SK-N-SH (cell line): ENCODE measurements around the gene TMEM50A. TPM values are rescaled to one million over a fixed set of nuclear protein-coding genes. Genes with fewer than 3 reads are reported as not detected.

Experiments
- CTCF ChIA-PET: fragments of 300-600, 350-600 bp; formaldehyde crosslinking; extraction: SDS; loops from one replicate; lab custom pipeline; 2021; lab: Yijun Ruan, JAX
- POLR2A ChIA-PET: fragments of 350-600 bp; sonication (Branson Sonifier 250); formaldehyde crosslinking; extraction: SDS; loops from one replicate; lab custom pipeline; 2020; ENCODE audit warnings: antibody characterized with exemption, inconsistent platforms; lab: Yijun Ruan, JAX
- DNase-seq: peaks from one replicate; pipeline ENCODE4 v3.0.0; 2012
- H2AFZ ChIP-seq: fragments of 200-600 bp; sonication (generic); 2 replicates; pipeline ENCODE4 v1.8.1; 2016; ENCODE audit warnings: antibody characterized with exemption, mild to moderate bottlenecking, low read depth
- H3F3A ChIP-seq: fragments of 200-600 bp; sonication (generic); replicated peaks from 2 replicates; pipeline ENCODE3; 2016; ENCODE audit warnings: antibody characterized with exemption, mild to moderate bottlenecking; ENCODE audit not compliant: insufficient read depth
- H3K27ac ChIP-seq, 2 experiments: fragments of 200-500 bp in 1 of 2; fragments of 200-600 bp in 1 of 2; sonication (Bioruptor generic) in 1 of 2; sonication (generic), shearing (Covaris generic) in 1 of 2; 2 replicates each; pipeline versions ENCODE4 v1.5.1 to v1.6.1; 2014 to 2016; ENCODE audit warnings: low read depth in 2 of 2, inconsistent platforms in 1 of 2, low read length in 1 of 2, mild to moderate bottlenecking in 1 of 2, mixed read lengths in 1 of 2
- H3K27me3 ChIP-seq: fragments of 200-600 bp; sonication (generic), shearing (Covaris generic); 2 replicates; pipeline ENCODE4 v1.6.1; 2016; ENCODE audit warnings: mixed run types; ENCODE audit not compliant: insufficient read depth
- H3K36me3 ChIP-seq, 2 experiments: fragments of 200-500 bp in 1 of 2; fragments of 200-600 bp in 1 of 2; sonication (Bioruptor generic) in 1 of 2; sonication (generic) in 1 of 2; replicated peaks in 1 of 2; 2 replicates each; pipeline versions ENCODE3 to v1.5.1; 2014 to 2016; ENCODE audit warnings: low read length in 1 of 2, mild to moderate bottlenecking in 1 of 2; ENCODE audit not compliant: insufficient read depth in 2 of 2, control insufficient read depth in 1 of 2
- H3K4me1 ChIP-seq, 2 experiments: fragments of 200-500 bp in 1 of 2; fragments of 200-600 bp in 1 of 2; sonication (Bioruptor generic) in 1 of 2; sonication (generic), shearing (Covaris generic) in 1 of 2; 2 replicates each; pipeline versions ENCODE4 v1.5.1 to v1.6.1; 2014 to 2016; ENCODE audit warnings: low read depth in 1 of 2, low read length in 1 of 2, mixed run types in 1 of 2; ENCODE audit not compliant: insufficient read depth in 2 of 2, control insufficient read depth in 1 of 2
- H3K4me2 ChIP-seq: fragments of 200-600 bp; sonication (generic), shearing (Covaris generic); 2 replicates; pipeline ENCODE4 v1.6.1; 2017; ENCODE audit warnings: mixed run types
- H3K4me3 ChIP-seq, 2 experiments: fragments of 200-500 bp in 1 of 2; fragments of 200-600 bp in 1 of 2; sonication (Bioruptor generic) in 1 of 2; sonication (generic), shearing (Covaris generic) in 1 of 2; 2 replicates each; pipeline versions ENCODE4 v1.5.1 to v1.8.1; 2014 to 2016; ENCODE audit warnings: low read depth in 2 of 2, inconsistent platforms in 1 of 2, low read length in 1 of 2, mild to moderate bottlenecking in 1 of 2, mixed read lengths in 1 of 2, moderate library complexity in 1 of 2
- H3K79me2 ChIP-seq: fragments of 200-600 bp; sonication (generic); 2 replicates; pipeline ENCODE4 v1.8.1; 2017; ENCODE audit warnings: mild to moderate bottlenecking; ENCODE audit not compliant: insufficient read depth
- H3K9ac ChIP-seq: fragments of 200-600 bp; sonication (generic); 2 replicates; pipeline ENCODE4 v1.6.1; 2017; ENCODE audit warnings: mixed run types
- H3K9me2 ChIP-seq: fragments of 200-600 bp; sonication (generic); 2 replicates; pipeline ENCODE4 v1.6.1; 2017; ENCODE audit warnings: mixed run types
- H3K9me3 ChIP-seq: fragments of 200-600 bp; sonication (generic); 2 replicates; pipeline ENCODE4 v1.6.1; 2017; ENCODE audit warnings: mixed run types, mild to moderate bottlenecking, moderate library complexity
- H4K20me1 ChIP-seq: fragments of 200-600 bp; sonication (generic); 2 replicates; pipeline ENCODE4 v1.6.1; 2017; ENCODE audit warnings: mild to moderate bottlenecking, mixed run types; ENCODE audit not compliant: insufficient read depth
- CHD2 ChIP-seq: fragments of 150-350 bp; IDR thresholded peaks from 2 replicates; pipeline ENCODE4 v1.6.1; 2018; ENCODE audit warnings: low read length; ENCODE audit not compliant: partially characterized antibody
- FOXM1 ChIP-seq: IDR thresholded peaks from 2 replicates; pipeline ENCODE4 v1.4.0; 2012; ENCODE audit warnings: low read depth, mild to moderate bottlenecking
- JUND ChIP-seq: IDR thresholded peaks from 2 replicates; pipeline ENCODE4 v1.4.0; 2012
- MXI1 ChIP-seq: IDR thresholded peaks from 2 replicates; pipeline ENCODE4 v1.6.1; 2012; ENCODE audit warnings: mild to moderate bottlenecking, low read depth, low read length, improper control_type of control experiment
- NFIC ChIP-seq: IDR thresholded peaks from 2 replicates; pipeline ENCODE4 v1.4.0; 2012; ENCODE audit warnings: borderline replicate concordance
- RAD21 ChIP-seq: IDR thresholded peaks from 2 replicates; pipeline ENCODE4 v1.6.1; 2012; ENCODE audit warnings: mild to moderate bottlenecking, low read length
- RFX5 ChIP-seq: IDR thresholded peaks from 2 replicates; pipeline ENCODE4 v1.6.1; 2012; ENCODE audit warnings: mild to moderate bottlenecking, improper control_type of control experiment, low read length
- TAF1 ChIP-seq: IDR thresholded peaks from 2 replicates; pipeline ENCODE4 v1.6.1; 2012; ENCODE audit warnings: low read depth, mild to moderate bottlenecking, low read length, moderate library complexity, borderline replicate concordance
- TCF12 ChIP-seq: IDR thresholded peaks from 2 replicates; pipeline ENCODE4 v1.4.0; 2012
- TEAD4 ChIP-seq: IDR thresholded peaks from 2 replicates; pipeline ENCODE4 v1.4.0; 2012; ENCODE audit warnings: mild to moderate bottlenecking, borderline replicate concordance; ENCODE audit not compliant: insufficient read depth
- WGBS: methylation state at CpG from one replicate; pipeline ENCODE4 v1.1.6; 2017; ENCODE audit warnings: low lambda C conversion rate; 5-methylcytosine and 5-hydroxymethylcytosine counted together
- polyA plus RNA-seq, 3 experiments: library from polyadenylated mRNA; depleted of rRNA; stranded (reverse); fragments of >200 nt; gene quantifications; 2 replicates each; pipeline ENCODE4 v1.2.3, GENCODE V29; 2012
- TF ChIP-seq, protein P1 (sequence below): IDR thresholded peaks from 2 replicates; pipeline ENCODE4; 2012
- TF ChIP-seq, protein P2 (sequence below): fragments of 200-600 bp; sonication (generic); IDR thresholded peaks from 2 replicates; pipeline ENCODE4 v1.6.1; 2017; ENCODE audit warnings: antibody characterized with exemption, mild to moderate bottlenecking, moderate library complexity
- TF ChIP-seq, protein P3 (sequence below): fragments of 150-350 bp; IDR thresholded peaks from 2 replicates; pipeline ENCODE4 v1.6.1; 2017; ENCODE audit warnings: antibody characterized with exemption, low read length, low read depth, borderline replicate concordance
- TF ChIP-seq, protein P4 (sequence below): IDR thresholded peaks from 2 replicates; pipeline ENCODE4 v1.4.0; 2012; ENCODE audit warnings: low read depth, borderline replicate concordance

TMEM50A gene
- polyA plus RNA-seq, 1 of the 3 experiments (the other 2 are of a cell fraction) = 95.5 TPM

DNA sequence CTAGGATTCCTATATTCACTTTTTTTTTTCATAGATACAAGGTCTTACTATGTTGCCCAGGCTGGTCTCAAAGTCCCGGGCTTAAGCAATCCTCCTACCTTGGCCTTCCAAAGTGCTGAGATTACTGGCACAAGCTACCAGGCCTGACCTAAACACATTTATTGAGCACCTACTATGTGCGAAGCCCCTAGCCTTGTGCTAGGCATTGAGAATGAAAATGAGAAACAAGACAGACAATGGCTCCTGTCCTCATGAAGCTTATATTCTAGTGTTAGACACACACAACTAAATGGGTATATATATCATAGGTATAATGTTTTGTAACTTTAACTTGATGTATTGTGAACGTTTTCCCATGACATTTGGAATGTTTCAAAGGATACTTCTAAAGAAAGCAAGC is 11.5 kb downstream of the TMEM50A start:
- H3F3A ChIP-seq = peaks cover 7% of the 10 kb centered on the region
- H3K27me3 ChIP-seq = no peaks in the 10 kb centered on the region
- H3K79me2 ChIP-seq = peaks cover 98% of the 10 kb centered on the region
- H3K27ac ChIP-seq = no peak overlapping the region
- TF ChIP-seq, protein P1, sequence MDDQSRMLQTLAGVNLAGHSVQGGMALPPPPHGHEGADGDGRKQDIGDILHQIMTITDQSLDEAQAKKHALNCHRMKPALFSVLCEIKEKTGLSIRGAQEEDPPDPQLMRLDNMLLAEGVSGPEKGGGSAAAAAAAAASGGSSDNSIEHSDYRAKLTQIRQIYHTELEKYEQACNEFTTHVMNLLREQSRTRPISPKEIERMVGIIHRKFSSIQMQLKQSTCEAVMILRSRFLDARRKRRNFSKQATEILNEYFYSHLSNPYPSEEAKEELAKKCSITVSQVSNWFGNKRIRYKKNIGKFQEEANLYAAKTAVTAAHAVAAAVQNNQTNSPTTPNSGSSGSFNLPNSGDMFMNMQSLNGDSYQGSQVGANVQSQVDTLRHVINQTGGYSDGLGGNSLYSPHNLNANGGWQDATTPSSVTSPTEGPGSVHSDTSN = no peak
- 99% methylated on average over 3 of the region's 3 CpGs for WGBS
- no peaks in the 10 kb centered on the region; the same call in 1 of the 2 replicates for H4K20me1 ChIP-seq
- no peak overlapping the region for H3K4me2 ChIP-seq
- no peaks in the 10 kb centered on the region for H3K4me1 ChIP-seq
- ChIA-PET CTCF (no interaction called here), POLR2A (no interaction called here)
- DNase-seq = no peak
- no peak overlapping the region for H2AFZ ChIP-seq
- no peaks in the 10 kb centered on the region for H3K9me2 ChIP-seq
- H3K36me3 ChIP-seq = peaks cover 23 to 87% of the 10 kb centered on the region in 2 experiments
- H3K4me3 ChIP-seq = no peak overlapping the region
- no peaks in the 10 kb centered on the region for H3K9me3 ChIP-seq
- no peak overlapping the region for H3K9ac ChIP-seq

DNA sequence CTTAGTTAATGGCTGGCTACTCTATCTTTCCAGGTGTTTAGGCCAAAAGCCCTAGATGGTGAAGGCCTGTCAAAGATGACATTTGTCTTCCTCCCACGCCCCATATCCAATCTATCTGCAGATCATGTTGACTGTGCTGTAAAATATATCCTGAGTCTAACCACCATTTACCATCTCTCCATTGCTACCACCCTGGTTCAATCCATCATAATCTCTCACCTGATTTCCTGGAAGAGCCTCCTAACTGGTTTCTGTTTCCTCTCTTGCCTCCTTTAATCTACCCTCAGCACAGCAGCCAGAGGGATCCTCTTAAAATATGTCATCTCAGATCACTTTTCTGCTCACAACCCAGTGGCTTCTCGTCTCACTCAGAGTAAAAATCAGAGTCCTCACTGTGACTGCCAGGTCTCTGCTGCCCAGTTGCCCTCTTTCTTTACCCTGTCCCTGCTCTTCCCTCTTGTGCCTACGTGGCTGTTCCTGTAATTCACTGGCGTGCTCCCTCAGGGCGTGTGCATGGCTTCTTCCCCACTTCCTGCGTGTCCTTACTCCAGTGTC is 17.8 kb downstream of the TMEM50A start:
- H3K9me2 ChIP-seq = no peaks in the 10 kb centered on the region
- no peak overlapping the region for H3K9ac ChIP-seq
- H3F3A ChIP-seq = peaks cover 40% of the 10 kb centered on the region
- ChIA-PET POLR2A (no interaction called here), CTCF (no interaction called here)
- no peaks in the 10 kb centered on the region; the same call in 1 of the 2 replicates for H4K20me1 ChIP-seq
- H3K4me3 ChIP-seq = no peak overlapping the region
- no peak overlapping the region for H3K4me2 ChIP-seq
- TF ChIP-seq, protein P2, sequence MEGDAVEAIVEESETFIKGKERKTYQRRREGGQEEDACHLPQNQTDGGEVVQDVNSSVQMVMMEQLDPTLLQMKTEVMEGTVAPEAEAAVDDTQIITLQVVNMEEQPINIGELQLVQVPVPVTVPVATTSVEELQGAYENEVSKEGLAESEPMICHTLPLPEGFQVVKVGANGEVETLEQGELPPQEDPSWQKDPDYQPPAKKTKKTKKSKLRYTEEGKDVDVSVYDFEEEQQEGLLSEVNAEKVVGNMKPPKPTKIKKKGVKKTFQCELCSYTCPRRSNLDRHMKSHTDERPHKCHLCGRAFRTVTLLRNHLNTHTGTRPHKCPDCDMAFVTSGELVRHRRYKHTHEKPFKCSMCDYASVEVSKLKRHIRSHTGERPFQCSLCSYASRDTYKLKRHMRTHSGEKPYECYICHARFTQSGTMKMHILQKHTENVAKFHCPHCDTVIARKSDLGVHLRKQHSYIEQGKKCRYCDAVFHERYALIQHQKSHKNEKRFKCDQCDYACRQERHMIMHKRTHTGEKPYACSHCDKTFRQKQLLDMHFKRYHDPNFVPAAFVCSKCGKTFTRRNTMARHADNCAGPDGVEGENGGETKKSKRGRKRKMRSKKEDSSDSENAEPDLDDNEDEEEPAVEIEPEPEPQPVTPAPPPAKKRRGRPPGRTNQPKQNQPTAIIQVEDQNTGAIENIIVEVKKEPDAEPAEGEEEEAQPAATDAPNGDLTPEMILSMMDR = no peak
- TF ChIP-seq JUND (no peak), TAF1 (no peak)
- TF ChIP-seq, protein P3, sequence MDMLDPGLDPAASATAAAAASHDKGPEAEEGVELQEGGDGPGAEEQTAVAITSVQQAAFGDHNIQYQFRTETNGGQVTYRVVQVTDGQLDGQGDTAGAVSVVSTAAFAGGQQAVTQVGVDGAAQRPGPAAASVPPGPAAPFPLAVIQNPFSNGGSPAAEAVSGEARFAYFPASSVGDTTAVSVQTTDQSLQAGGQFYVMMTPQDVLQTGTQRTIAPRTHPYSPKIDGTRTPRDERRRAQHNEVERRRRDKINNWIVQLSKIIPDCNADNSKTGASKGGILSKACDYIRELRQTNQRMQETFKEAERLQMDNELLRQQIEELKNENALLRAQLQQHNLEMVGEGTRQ = no peak
- H2AFZ ChIP-seq = no peak overlapping the region
- H3K4me1 ChIP-seq = peaks cover 3 to 7% of the 10 kb centered on the region in 2 experiments; a peak in 2 of 4 replicates
- DNase-seq = no peak
- peak overlapping the region; percentile 39 to 82; a peak in 3 of 4 replicates for H3K27ac ChIP-seq
- no peaks in the 10 kb centered on the region for H3K9me3 ChIP-seq
- no peaks in the 10 kb centered on the region for H3K27me3 ChIP-seq
- H3K79me2 ChIP-seq = peaks cover 70% of the 10 kb centered on the region
- peaks cover 37 to 81% of the 10 kb centered on the region in 2 experiments for H3K36me3 ChIP-seq
- WGBS = 87% methylated on average over 6 of the region's 6 CpGs

DNA sequence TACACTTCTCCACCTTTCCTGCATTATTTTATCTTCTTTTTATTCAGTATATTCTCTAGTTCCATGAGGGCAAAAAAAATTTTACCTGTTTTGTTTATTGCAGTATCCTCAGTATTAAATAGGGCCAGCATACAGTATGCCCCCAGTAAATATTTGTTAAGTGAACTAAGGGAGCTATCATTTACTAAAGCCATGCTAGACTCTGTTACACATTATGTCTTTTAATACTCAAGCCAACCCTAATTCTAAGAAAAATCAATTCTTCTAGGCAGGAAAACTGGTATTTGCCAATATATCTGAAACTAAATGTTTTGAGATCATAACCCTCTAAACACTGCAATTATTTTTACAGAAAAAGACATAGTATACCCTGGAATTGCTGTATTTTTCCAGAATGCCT is 18.3 kb downstream of the TMEM50A start:
- H3K9me3 ChIP-seq = no peaks in the 10 kb centered on the region
- H3K4me2 ChIP-seq = peak overlapping the region; percentile 17; the same call in 1 of the 2 replicates
- no peaks in the 10 kb centered on the region; the same call in 1 of the 2 replicates for H4K20me1 ChIP-seq
- H3K9ac ChIP-seq = no peak overlapping the region
- H2AFZ ChIP-seq = no peak overlapping the region
- H3K4me1 ChIP-seq = peaks cover 3 to 12% of the 10 kb centered on the region in 2 experiments; a peak in 2 of 4 replicates
- CTCF ChIA-PET = interaction anchor here (1.0 kb wide), 1 partner anchor 13 kb away, joined by 4 read pairs; no protein-coding TSS in a partner anchor
- peaks cover 65% of the 10 kb centered on the region for H3K79me2 ChIP-seq
- H3K27me3 ChIP-seq = no peaks in the 10 kb centered on the region
- H3K4me3 ChIP-seq = no peak overlapping the region
- H3K9me2 ChIP-seq = no peaks in the 10 kb centered on the region
- H3K27ac ChIP-seq = peak overlapping the region; percentile 39 to 82; a peak in 3 of 4 replicates
- peaks cover 42 to 81% of the 10 kb centered on the region in 2 experiments for H3K36me3 ChIP-seq
- DNase-seq = no peak
- POLR2A ChIA-PET = no interaction called here
- peaks cover 42% of the 10 kb centered on the region for H3F3A ChIP-seq
- TF ChIP-seq NFIC (no peak), JUND (no peak), FOXM1 (no peak), TCF12 (no peak), MXI1 (no peak), CHD2 (no peak), RFX5 (no peak), RAD21 (no peak), TEAD4 (no peak)
- TF ChIP-seq, protein P4, sequence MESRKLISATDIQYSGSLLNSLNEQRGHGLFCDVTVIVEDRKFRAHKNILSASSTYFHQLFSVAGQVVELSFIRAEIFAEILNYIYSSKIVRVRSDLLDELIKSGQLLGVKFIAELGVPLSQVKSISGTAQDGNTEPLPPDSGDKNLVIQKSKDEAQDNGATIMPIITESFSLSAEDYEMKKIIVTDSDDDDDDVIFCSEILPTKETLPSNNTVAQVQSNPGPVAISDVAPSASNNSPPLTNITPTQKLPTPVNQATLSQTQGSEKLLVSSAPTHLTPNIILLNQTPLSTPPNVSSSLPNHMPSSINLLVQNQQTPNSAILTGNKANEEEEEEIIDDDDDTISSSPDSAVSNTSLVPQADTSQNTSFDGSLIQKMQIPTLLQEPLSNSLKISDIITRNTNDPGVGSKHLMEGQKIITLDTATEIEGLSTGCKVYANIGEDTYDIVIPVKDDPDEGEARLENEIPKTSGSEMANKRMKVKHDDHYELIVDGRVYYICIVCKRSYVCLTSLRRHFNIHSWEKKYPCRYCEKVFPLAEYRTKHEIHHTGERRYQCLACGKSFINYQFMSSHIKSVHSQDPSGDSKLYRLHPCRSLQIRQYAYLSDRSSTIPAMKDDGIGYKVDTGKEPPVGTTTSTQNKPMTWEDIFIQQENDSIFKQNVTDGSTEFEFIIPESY = no peak
- TF ChIP-seq, protein P1 = no peak
